GM13976 (cell line): ENCODE results near the gene RARRES2.
"Not testable (repeated sequence)": the region's sequence is repeated elsewhere in the genome, so short reads cannot be mapped to it uniquely, and the experiment has no call there.

Source experiments
- DNase-seq: peaks from one replicate; pipeline ENCODE4 v3.0.0; 2012; ENCODE audit warnings: low spot score
- in situ Hi-C: fragments of 300-500 bp; cut with MboI; formaldehyde crosslinking; loops from one replicate; pipeline ENCODE4 v1.12.0; 2022; ENCODE audit warnings: low sequenced_read_pairs, mixed read lengths, inconsistent platforms; ENCODE audit not compliant: unreplicated experiment
- TF ChIP-seq, protein P1 (sequence below): IDR thresholded peaks from 2 replicates; pipeline ENCODE4 v1.5.1; 2012; ENCODE audit warnings: borderline replicate concordance, mild to moderate bottlenecking; ENCODE audit not compliant: insufficient read depth; ENCODE audit errors: extremely low read depth, missing control alignments, control extremely low read depth

The RARRES2 gene

DNA sequence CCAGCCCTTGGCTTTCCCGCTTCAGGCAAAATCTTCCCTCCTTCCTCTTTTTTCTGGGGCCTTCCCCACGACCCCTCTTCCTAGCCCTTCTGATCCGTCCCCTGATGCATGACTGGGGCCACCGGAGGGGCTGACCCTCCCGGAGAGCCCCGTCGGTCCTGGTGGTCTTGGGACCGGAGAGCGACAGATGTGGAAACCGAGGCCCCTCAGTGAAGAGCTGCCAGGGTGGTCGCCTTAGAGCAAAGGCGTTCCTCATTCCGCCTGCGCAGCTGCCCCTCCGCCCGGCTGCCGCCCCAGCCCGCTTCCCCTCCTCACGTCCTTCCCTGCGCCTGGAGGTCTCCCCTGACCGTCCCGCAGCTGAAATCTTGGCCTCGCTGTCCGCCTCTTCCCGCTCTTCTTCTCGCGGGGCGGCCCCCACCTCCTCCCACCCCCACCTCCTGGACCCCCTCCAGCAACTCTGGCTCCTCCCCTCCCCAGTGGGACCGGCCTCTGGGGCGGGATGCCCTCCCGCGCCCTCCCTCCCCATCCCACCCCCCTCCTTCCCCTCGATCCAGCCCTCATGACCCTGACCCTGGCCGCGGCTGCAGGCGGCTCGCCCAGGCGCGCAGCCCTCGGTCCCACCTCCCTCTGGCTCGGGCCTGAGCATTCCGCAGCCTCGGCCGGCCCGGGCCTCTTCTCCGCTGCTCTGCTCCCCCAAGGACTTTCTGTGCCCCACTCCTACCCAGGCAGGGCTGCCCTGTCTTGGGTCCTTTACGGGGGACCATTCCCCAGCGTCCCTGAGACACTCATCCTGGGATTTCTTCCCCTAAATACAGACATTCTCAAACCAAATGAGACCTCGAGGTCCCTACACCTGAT lies at the start of gene RARRES2:
Gene RARRES2, minus strand, starts transcription at position 367 of the 858 bp plus-strand sequence. CDS start 1,020 bp downstream, outside the sequence.
- TF ChIP-seq, protein P1, sequence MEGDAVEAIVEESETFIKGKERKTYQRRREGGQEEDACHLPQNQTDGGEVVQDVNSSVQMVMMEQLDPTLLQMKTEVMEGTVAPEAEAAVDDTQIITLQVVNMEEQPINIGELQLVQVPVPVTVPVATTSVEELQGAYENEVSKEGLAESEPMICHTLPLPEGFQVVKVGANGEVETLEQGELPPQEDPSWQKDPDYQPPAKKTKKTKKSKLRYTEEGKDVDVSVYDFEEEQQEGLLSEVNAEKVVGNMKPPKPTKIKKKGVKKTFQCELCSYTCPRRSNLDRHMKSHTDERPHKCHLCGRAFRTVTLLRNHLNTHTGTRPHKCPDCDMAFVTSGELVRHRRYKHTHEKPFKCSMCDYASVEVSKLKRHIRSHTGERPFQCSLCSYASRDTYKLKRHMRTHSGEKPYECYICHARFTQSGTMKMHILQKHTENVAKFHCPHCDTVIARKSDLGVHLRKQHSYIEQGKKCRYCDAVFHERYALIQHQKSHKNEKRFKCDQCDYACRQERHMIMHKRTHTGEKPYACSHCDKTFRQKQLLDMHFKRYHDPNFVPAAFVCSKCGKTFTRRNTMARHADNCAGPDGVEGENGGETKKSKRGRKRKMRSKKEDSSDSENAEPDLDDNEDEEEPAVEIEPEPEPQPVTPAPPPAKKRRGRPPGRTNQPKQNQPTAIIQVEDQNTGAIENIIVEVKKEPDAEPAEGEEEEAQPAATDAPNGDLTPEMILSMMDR, result no peak
- DNase-seq, result no peak
- in situ Hi-C loops, result no loop called here

DNA sequence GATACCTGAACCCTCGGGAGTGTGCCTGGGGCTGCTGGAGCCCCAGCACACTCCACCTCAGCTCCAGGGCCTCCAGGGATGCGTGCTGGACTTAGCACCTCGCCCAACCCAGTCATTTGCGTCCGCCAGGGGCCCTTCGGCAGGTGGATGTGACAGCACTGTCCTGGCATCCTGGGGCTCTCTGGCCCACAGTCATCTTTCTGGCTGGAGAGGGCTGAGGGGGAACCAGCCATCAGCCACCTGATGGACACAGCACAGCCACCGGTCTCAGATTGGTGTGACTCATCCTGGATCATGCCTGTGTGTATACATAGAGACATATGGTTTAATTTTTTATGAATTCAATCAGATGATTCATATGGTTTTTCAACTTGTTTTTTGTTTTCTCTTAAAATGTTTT lies 48.8 kb upstream of the RARRES2 start:
- TF ChIP-seq, protein P1, result no peak
- in situ Hi-C loops, result no loop called here
- no peak for DNase-seq

DNA sequence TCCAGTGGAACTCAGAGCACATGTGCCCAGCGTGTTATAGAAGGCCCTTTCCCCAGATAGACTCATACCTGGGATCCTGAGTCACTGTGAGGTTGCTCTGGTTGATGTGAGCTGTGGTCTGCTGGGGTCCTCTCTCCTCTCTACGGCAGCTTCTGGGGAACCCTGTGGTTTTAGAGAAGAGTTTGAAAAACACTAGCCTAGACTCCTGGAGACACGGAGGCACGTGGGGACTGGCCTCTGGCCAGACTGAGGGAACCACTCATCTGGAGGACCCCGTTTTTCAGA lies 48.0 kb upstream of the RARRES2 start:
- TF ChIP-seq, protein P1, result no peak
- in situ Hi-C loops, result no loop called here
- no peak for DNase-seq

DNA sequence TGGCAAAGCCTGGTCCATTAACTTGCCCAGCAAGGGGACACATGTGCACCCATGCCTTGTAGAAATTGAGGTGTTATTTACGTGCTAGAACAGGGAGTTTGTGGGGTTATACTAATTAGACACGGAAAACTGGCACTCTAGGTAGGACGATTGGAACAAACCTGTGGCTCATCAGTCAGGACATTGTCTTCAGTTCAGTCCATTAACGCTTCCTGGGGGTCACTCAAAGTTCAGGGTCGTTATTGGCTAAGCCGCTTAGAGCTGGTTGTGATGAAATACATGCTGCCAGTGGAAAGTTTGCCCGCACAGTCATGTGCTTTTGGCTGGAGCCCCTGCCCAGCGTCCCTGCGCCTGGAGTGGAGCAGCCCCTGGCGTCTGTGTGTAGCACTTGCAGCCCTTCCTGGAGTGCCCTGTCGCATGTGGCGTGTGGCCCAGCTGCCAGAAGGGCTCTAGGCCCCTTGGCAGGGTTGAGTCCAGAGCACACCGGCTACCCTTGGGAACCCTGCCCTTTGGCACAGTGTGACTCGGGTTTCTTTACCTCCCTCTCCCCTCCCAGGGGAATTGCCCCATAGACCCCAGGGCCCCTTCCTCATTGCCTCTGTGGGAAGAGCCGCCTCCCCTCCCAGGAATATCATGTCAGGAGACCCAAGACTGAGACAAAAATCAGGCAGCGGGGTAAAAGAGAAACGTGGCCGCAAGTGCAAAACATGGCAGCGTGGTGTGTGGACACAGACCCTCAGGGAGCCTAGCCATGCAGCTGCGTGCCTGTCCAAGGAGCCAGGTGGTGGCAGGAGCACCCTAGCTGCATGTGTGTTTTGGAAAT lies 47.5 kb upstream of the RARRES2 start:
- TF ChIP-seq, protein P1, result no peak
- in situ Hi-C loops, result no loop called here
- DNase-seq, result no peak

DNA sequence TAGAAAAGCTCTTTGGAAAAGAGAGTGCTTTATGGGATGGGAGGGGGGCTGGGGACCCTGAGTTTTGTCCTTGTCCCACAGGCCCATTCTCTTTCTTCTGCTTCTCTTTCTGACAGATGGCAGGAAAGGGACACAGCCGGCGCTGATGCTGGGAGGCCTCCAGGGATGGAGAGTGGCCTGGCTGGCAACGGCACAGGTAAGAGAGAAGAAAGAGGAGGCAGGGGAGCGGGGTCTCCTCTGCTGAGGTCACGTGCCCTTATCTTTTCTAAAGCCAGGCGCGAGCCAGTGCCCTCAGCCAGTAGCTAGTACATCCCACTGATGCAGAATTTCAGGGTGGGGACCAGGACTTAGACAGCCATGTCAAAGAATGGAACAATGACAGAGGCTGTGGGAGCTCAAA lies 46.9 kb upstream of the RARRES2 start:
- DNase-seq, result no peak
- in situ Hi-C loops, result no loop called here
- TF ChIP-seq, protein P1, result no peak

DNA sequence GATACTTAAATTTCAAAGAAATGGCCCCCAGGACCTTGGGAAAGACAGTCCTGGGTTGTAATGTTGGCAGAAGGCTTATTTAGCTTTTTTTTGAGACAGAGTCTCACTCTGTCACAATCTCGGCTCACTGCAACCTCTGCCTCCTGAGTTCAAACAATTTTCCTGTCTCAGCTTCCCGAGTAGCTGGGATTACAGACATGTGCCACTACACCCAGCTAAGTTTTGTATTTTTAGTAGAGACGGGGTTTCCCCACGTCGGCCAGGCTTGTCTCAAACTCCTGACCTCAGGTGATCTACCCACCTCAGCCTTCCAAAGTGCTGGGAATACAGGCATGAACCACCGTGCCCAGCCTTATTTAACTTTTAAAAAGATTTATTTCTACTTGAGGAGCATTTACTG lies 44.5 kb upstream of the RARRES2 start:
- in situ Hi-C loops, DNase-seq: not testable (repeated sequence)

DNA sequence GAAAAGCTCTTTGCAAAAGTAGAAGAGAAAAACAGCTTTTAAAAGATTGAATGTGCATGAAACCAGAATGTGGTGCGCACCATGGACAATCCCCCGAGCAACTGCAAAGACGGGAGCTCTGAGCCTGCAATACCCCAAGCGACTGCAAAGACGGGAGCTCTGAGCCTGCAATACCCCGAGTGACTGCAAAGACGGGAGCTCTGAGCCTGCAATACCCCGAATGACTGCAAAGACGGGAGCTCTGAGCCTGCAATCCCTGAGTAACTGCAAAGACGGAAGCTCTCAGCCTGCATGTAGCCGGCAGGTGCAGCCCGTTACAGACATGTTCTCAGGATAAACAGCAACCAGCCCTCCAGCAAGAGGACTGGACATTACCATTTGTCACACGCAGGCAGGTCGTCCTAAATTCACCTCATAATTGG lies 43.9 kb upstream of the RARRES2 start:
- DNase-seq, result no peak
- in situ Hi-C loops, result no loop called here

More for the DNA sequence above, 43.9 kb upstream of the RARRES2 start:
- TF ChIP-seq, protein P1, result no peak
